GM18907 (cell line): Measurements from ENCODE around the gene KIAA0040.

Experiments used
- ATAC-seq: cut with Tn5 transposase; IDR thresholded peaks from one replicate; pipeline ENCODE4 v1.9.1; 2021; ENCODE audit warnings: mild to moderate bottlenecking, moderate library complexity; ENCODE audit not compliant: unreplicated experiment

Gene KIAA0040

GRCh38 chr1:175172503-175172902, 20.1 kb downstream of the KIAA0040 start:
- ATAC-seq = no peak

- ATAC-seq = no peak
Measured at GRCh38 chr1:175171036-175171913, 21.3 kb downstream of the KIAA0040 start.

DNA sequence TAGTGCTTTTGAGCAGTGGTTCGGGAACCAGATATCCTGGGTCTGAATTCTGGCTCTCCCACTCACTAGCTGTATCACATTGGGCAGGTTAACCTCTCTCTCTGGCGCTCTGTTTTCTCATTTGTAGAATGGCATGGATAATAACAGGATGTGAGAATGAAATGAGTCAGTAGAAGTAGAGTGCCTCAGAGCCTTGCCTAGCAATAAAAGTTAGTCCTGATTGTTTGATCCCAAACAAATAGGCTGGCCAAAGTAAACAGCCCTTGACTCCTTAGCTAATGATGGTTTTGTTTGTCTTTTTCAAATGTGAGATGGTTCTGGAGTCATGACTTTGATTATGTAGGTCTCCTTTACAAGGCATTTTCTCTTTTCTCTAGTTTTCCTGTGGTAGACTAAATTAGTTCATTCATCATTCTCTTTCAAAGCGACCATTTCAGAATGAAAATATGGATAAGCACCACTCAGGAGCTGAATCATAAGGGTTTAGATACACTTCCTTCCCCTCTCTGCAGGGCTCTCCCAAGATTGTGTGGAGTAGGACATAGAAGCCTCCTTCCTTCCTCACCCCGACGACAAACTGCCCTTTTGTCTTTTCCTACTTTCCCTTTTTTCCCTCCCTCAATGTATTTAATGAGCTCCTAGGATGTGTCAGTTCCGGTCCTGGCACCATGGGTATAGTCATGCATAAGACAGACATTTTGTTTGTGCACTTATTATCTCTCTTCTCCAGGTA, 23.1 kb downstream of the KIAA0040 start:
- ATAC-seq = no peak

DNA sequence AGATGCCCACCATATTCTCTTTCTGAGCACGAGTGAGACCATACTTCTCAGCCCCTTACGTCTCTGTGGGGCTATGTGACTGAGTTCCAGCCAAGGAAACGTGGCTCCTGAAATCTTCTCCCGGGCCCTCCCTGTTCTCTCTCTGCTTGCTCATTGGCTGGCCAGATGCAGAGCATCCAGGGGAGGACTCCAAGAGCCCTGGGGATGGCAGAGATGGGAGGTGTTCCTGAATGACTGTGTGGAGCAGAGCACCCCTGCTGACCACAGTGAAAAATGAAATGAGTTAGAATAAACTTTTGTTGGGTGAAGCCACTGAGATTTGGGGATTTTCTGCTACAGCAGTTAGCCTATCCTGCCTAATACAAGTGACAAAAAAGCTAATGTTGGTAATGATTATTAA, 23.8 kb downstream of the KIAA0040 start:
- no peak for ATAC-seq

DNA sequence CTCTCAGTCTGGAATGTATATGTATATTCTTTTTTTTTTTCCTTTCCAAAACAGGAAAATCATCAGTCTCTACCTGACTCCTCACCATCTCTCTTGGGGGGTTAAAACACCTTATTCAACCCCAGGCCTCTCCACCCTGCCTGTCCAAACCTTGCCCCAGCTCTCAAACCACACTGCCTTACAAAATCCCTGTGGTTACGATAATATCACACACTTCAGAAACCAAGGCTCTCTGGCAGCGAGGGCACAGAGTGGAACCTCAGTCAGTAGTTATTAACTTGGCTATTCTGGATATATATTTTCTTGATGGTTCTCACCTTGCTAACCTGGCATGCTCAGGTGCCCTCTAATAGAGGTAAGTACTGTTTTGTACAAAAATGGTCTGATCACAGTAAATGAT, 24.7 kb downstream of the KIAA0040 start:
- no peak for ATAC-seq

- no peak for ATAC-seq
Measured at GRCh38 chr1:175166746-175167145, 25.8 kb downstream of the KIAA0040 start.

GRCh38 chr1:175164751-175165150, 27.8 kb downstream of the KIAA0040 start:
- ATAC-seq = no peak

DNA sequence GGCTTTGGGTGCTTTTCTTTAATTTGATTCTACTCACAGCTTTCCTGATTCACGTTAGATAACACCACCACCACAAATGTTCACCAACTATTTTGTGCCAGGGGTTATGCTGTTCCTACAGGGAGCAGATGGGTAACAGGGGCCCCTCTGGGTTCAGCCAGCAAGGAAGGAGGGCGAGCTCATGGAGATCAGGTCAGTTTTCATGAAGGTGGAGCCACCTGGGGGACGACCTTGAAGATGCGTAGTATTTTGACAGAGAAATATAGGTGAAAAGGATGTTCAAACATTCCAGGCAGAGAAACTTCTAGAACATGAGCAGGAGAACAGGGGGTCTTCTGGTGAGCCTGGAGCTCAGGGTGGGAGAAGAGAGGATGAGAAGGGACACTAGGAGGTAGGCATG, 28.9 kb downstream of the KIAA0040 start:
- no peak for ATAC-seq

- ATAC-seq = no peak
Measured at GRCh38 chr1:175162955-175163354, 29.6 kb downstream of the KIAA0040 start.

GRCh38 chr1:175158170-175158591, 34.4 kb downstream of the KIAA0040 start:
- no peak for ATAC-seq

GRCh38 chr1:175157200-175157599, 35.4 kb downstream of the KIAA0040 start:
- ATAC-seq = no peak

DNA sequence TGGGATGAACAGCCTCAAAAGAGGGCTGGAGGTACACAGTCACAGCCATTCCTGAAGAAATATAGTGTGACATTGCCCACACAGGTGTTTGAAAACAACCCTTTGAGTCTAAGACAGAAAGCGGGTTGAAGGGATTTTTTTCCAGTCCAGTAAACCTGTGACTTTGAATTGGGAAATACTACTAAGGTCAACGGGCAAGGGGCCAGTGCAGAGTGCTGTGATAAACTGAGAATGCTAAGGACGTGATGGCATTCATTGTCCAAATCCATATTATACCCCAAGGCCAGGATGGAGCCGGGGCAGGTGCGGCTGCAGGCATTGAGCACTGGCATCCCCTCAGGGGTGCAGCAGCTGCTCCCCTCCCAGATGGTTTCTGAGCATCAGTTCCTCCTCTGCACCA, 36.6 kb downstream of the KIAA0040 start:
- ATAC-seq = no peak

DNA sequence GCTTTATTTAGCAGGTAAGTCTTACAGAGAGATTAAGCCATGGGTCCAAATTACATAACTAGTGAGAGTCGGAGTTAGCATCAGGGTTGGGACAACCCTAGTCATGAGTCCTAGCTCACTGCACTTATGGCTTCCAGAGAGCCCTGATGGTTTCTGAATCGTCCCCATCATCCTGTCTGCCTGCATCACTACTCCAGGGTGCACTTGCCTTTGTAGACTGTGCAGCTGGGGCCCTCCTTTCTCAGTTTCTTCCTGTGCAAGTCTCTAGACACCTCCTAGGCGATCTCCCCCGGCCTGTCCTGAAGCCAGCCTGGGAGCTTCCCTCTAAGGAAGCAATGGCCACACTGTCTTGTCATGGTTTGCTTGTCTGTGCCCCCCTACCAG, 37.1 kb downstream of the KIAA0040 start:
- no peak for ATAC-seq

GRCh38 chr1:175154629-175155472, 37.7 kb downstream of the KIAA0040 start:
- peak; percentile 65 for ATAC-seq

DNA sequence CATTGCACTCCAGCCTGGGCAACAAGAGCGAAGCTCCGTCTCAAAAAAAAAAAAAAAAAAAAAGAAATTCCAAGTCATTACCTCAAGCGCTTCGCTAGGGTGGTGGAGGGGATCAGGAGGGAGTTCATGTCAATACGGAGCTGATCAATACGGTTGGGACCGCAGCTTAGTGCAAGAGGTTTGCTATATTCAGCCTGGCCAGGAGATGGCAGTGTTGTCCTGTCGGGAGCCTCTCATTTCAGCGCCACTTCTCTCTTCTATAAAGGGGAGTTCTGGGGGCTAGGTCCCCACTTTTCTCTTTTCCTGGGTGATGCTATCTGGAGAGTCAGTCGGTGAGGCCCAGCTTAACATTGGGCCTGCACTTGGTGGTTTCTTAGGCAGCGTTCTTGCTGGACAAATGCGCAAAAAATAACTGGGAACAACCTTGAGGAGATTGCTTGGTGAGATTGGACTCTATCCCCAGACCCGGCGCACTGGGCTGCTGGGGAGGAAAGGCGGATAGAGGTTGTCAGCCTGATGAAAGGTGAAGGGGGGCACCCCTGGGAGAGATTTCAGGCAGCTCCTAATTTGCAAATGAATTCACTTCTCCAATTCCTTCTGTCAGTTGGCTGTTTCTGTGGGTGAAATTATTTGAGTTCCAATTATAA, 40.4 kb downstream of the KIAA0040 start:
- ATAC-seq = no peak

GRCh38 chr1:175150596-175151319, 41.8 kb downstream of the KIAA0040 start:
- no peak for ATAC-seq

DNA sequence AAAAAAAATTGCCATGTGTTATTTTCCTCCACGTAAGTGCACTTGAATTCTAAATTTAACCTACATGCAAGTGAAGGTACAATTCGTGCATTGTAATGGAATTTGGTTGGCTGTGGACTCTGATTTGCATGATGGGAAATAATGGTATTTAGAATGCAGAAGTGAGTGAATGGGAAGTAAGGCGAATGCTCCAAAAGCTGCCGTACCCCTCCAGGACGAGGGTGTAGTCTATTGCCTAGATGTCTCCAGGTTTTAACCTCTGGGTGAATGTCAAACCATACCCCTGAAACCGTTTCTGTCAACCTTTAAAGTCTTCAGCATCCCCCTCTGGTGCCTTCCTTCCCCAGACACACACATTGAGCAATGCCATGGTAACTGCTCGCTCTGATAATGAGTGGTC, 44.5 kb downstream of the KIAA0040 start:
- ATAC-seq = no peak

DNA sequence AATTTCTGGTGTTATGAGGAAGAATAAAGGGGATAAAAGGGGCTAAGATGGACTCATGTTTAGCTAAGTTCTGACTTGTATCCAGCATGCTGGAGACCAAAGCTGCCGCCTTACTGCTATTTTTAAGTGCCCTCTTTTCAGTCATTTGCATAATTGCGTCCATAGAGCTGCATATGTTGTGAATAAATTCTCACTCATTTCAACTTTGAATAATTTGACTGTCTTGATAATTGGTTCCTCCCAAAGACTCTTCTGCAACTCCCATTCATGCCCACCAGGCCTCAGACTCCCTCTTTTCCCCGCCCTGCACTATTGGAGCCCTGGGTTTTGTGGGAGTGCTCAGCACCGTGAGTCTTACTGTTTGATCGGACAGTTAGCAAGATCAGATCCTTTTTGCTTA, 45.0 kb downstream of the KIAA0040 start:
- ATAC-seq = no peak

DNA sequence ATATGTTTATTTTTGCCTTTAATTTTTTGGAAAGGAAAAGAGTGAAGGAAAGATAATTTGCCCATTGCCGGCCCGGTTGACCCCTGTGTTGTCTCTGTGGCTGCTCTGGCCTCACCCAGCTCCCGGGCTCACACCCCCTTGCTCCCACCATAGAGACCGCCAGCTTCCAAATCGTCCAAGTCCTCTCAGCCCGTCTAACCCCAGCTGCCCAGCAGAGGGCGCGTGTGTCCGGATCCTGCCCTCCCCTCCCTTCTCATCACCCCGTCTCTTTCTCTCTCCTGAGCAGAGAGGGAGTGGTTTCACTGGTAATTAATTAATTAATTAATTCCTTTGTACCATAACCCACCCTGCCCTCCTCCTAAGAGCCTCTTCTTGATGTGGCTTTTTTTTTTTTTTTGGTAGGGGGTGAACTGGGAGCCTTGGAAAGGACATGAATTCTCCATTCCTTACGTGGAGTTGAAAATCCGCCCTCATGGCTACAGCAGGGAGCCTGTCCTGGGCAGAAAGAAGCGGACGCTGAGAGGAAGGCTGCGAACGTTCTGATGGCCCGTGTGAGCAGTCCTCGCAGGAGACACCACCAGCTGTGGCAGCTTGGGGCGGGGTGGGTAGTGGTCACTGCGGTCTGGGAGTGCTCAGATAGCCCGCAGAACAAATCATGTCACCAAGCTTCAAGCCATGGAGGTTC, 45.9 kb downstream of the KIAA0040 start:
- ATAC-seq = peak; percentile 52
